A549 (cell line): ENCODE data around the gene ZNF292. TPM values are rescaled to one million over a fixed set of nuclear protein-coding genes. Genes with fewer than 3 reads are reported as not detected.

Experiments
- ATAC-seq, 2 experiments: fragments of 200-7000 bp in 1 of 2; fragments of >200 bp in 1 of 2; cut with Nextera tagmentation in 1 of 2; cut with Tn5 transposase in 1 of 2; 3 replicates each; pipeline versions ENCODE4 v1.8.0 to v1.9.1; 2018 to 2020; ENCODE audit warnings: mild to moderate bottlenecking in 1 of 2, moderate library complexity in 1 of 2
- CTCF ChIA-PET: fragments of 300-600 bp; sonication (Branson Sonifier 250); formaldehyde crosslinking; extraction: SDS; loops from one replicate; lab custom pipeline; 2021; ENCODE audit warnings: antibody characterized with exemption, inconsistent platforms; lab: Yijun Ruan, JAX
- POLR2A ChIA-PET: fragments of 350-600 bp; formaldehyde crosslinking; extraction: SDS; loops from one replicate; lab custom pipeline; 2021; ENCODE audit warnings: antibody characterized with exemption, inconsistent platforms; lab: Yijun Ruan, JAX
- DNase-seq, 2 experiments: peaks; one replicate each; pipeline versions ENCODE4 v3.0.0 to v3.0.0-alpha.2; 2011 to 2016; ENCODE audit warnings: low read depth in 1 of 2, low spot score in 1 of 2
- FAIRE-seq: peaks from 2 replicates; lab custom pipeline; 2011; peaks lifted over from hg19 to GRCh38; lab: Jason Lieb, UNC
- H3K27ac ChIP-seq, 2 experiments: fragments of >200 bp; sonication (Bioruptor Twin); formaldehyde crosslinking; 3 replicates each; pipeline ENCODE4 v1.5.1; 2016 to 2017
- H3K4me1 ChIP-seq: fragments of >200 bp; sonication (Bioruptor Twin); formaldehyde crosslinking; 3 replicates; pipeline ENCODE4 v1.6.1; 2016
- H3K4me2 ChIP-seq: fragments of >200 bp; sonication (Bioruptor Twin); formaldehyde crosslinking; 3 replicates; pipeline ENCODE4 v1.6.1; 2016
- H3K4me3 ChIP-seq: fragments of >200 bp; sonication (Bioruptor Twin); formaldehyde crosslinking; 3 replicates; pipeline ENCODE4 v1.5.1; 2016
- H3K9me3 ChIP-seq: fragments of >200 bp; sonication (Bioruptor Twin); formaldehyde crosslinking; 3 replicates; pipeline ENCODE4 v1.6.1; 2016
- CBX8 ChIP-seq: fragments of 200-600 bp; sonication (generic); IDR thresholded peaks from 2 replicates; pipeline ENCODE4 v1.6.1; 2016
- CHD2 ChIP-seq: fragments of 150-350 bp; IDR thresholded peaks from 2 replicates; pipeline ENCODE4 v1.6.1; 2014; ENCODE audit warnings: low read length; ENCODE audit not compliant: partially characterized antibody
- CTCF ChIP-seq: fragments of >200 bp; sonication (Bioruptor Twin); formaldehyde crosslinking; IDR thresholded peaks from 3 replicates; pipeline ENCODE4 v1.5.1; 2016
- ESRRA ChIP-seq: fragments of 150-350 bp; IDR thresholded peaks from 2 replicates; pipeline ENCODE4 v1.6.1; 2014; ENCODE audit warnings: mild to moderate bottlenecking, low read length, borderline replicate concordance
- FOSB ChIP-seq: fragments of 250-450 bp; sonication (Bioruptor Pico); IDR thresholded peaks from 2 replicates; pipeline ENCODE4 v1.5.0; 2020; ENCODE audit warnings: mild to moderate bottlenecking, moderate library complexity
- KDM5A ChIP-seq: fragments of 200-600 bp; sonication (generic); IDR thresholded peaks from 2 replicates; pipeline ENCODE4 v1.6.1; 2016; ENCODE audit warnings: antibody characterized with exemption, mild to moderate bottlenecking
- MAX ChIP-seq: IDR thresholded peaks from 2 replicates; pipeline ENCODE4 v1.6.1; 2012
- MYC ChIP-seq: IDR thresholded peaks from 2 replicates; pipeline ENCODE4 v1.6.1; 2012; ENCODE audit warnings: mild to moderate bottlenecking, inconsistent platforms, low read length, improper control_type of control experiment, borderline replicate concordance
- NPAS2 ChIP-seq: fragments of 250-450 bp; sonication (Bioruptor Pico); IDR thresholded peaks from 2 replicates; pipeline ENCODE4 v1.8.0; 2022; ENCODE audit warnings: mild to moderate bottlenecking, moderate library complexity, borderline replicate concordance
- PHF8 ChIP-seq: fragments of 200-600 bp; sonication (generic); IDR thresholded peaks from 2 replicates; pipeline ENCODE4 v1.6.1; 2016; ENCODE audit warnings: low read depth, mild to moderate bottlenecking, antibody characterized with exemption, moderate library complexity, borderline replicate concordance
- POLR2AphosphoS2 ChIP-seq: conservative IDR thresholded peaks from 2 replicates; pipeline ENCODE4 v1.6.1; 2012; ENCODE audit warnings: low read length, improper control_type of control experiment, inconsistent platforms
- RFX5 ChIP-seq: fragments of 450-650 bp; IDR thresholded peaks from 2 replicates; pipeline ENCODE4 v1.7.1; 2014; ENCODE audit warnings: antibody characterized with exemption, mild to moderate bottlenecking, moderate library complexity
- SREBF2 ChIP-seq: fragments of 450-650 bp; IDR thresholded peaks from 2 replicates; pipeline ENCODE4 v1.6.1; 2014; ENCODE audit warnings: mild to moderate bottlenecking, moderate library complexity
- TFCP2L1 ChIP-seq: fragments of 250-450 bp; sonication (Bioruptor Pico); IDR thresholded peaks from 2 replicates; pipeline ENCODE4 v1.5.0; 2021; ENCODE audit warnings: mild to moderate bottlenecking
- TP53 ChIP-seq: fragments of 250-450 bp; sonication (Bioruptor Pico); IDR thresholded peaks from 2 replicates; pipeline ENCODE4 v1.5.0; 2021; ENCODE audit warnings: mild to moderate bottlenecking, moderate library complexity
- ZNF302 ChIP-seq: fragments of 250-450 bp; sonication (Bioruptor Pico); IDR thresholded peaks from 2 replicates; pipeline ENCODE4 v1.9.0; 2021; ENCODE audit warnings: inconsistent platforms, mild to moderate bottlenecking, moderate library complexity
- WGBS: methylation state at CpG from one replicate; pipeline ENCODE4 v1.1.6; 2017; ENCODE audit errors: missing lambda C conversion rate; 5-methylcytosine and 5-hydroxymethylcytosine counted together
- polyA plus RNA-seq, 4 experiments: library from polyadenylated mRNA; depleted of rRNA in 3 of 4; stranded (reverse); fragments of >200 nt; fragmentation: RNase III in 1 of 4; extraction: RNeasy Plus Mini Kit Qiagen cat#74134 plus additional on column Dnase treatment in 1 of 4; gene quantifications; 2 replicates in 3 of 4; 3 replicates in 1 of 4; pipeline ENCODE4 v1.2.3, GENCODE V29; 2011 to 2017
- TF ChIP-seq, protein P1 (sequence below): fragments of >200 bp; sonication (Bioruptor Twin); formaldehyde crosslinking; IDR thresholded peaks from 2 replicates; pipeline ENCODE4 v1.6.1; 2016
- TF ChIP-seq, protein P2 (sequence below): fragments of 200-600 bp; sonication (generic); IDR thresholded peaks from 2 replicates; pipeline ENCODE4 v1.6.1; 2016; ENCODE audit warnings: antibody characterized with exemption, mild to moderate bottlenecking, moderate library complexity

ZNF292 gene
- polyA plus RNA-seq, 2 of the 4 experiments (the other 2 are of a cell fraction): 2.5 to 7.5 TPM

DNA sequence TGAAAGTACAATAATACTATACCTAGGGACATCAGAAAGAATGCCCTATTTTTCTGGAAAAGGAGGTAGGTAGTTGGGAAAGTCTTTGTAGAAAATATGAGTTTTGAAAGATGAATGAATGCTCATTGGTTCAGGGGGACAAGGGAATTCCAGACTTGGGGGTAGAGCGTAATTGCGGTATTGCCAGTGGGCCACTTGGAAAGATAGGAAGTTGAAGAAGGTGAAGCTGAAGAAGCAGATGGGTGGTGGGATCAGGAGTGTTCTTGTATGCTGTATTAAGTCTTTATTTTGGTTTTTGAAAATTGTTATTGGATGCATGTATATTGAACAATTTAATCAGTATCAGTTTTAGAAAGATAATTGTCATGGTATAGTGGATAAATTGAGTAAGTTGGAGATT is 109.1 kb downstream of the ZNF292 start:
- ChIA-PET POLR2A (no interaction called here), CTCF (no interaction called here)
- 100% methylated on average over 2 of the region's 2 CpGs for WGBS

GRCh38 chr6:87274660-87275274 is 119.4 kb downstream of the ZNF292 start:
- ChIA-PET POLR2A (no interaction called here), CTCF (no interaction called here)
- H3K27ac ChIP-seq: no peak overlapping the region
- DNase-seq: no peak
- FAIRE-seq: no peak
- 86% methylated on average over 7 of the region's 7 CpGs for WGBS
- no peak for TF ChIP-seq ESRRA
- TF ChIP-seq FOSB (CRISPR knock-in tag): no peak
- no peaks in the 10 kb centered on the region for H3K9me3 ChIP-seq
- no peak overlapping the region for H3K4me2 ChIP-seq
- no peak; a peak in 1 of 6 replicates for ATAC-seq
- no peak overlapping the region for H3K4me3 ChIP-seq
- no peaks in the 10 kb centered on the region for H3K4me1 ChIP-seq

More for the DNA sequence above, 109.1 kb downstream of the ZNF292 start:
- no peaks in the 10 kb centered on the region for H3K9me3 ChIP-seq
- DNase-seq (no peak), FAIRE-seq (no peak), ATAC-seq (no peak)
- H3K4me3 ChIP-seq: no peak overlapping the region
- no peak overlapping the region for H3K27ac ChIP-seq
- TF ChIP-seq PHF8: no peak
- no peak for TF ChIP-seq SREBF2
- TF ChIP-seq, protein P1, sequence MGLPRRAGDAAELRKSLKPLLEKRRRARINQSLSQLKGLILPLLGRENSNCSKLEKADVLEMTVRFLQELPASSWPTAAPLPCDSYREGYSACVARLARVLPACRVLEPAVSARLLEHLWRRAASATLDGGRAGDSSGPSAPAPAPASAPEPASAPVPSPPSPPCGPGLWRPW: no peak
- no peak for TF ChIP-seq CBX8
- TF ChIP-seq MYC: no peak
- TF ChIP-seq CHD2: no peak
- TF ChIP-seq POLR2AphosphoS2: no peak
- no peak for TF ChIP-seq ZNF302 (CRISPR knock-in tag)
- TF ChIP-seq, protein P2, sequence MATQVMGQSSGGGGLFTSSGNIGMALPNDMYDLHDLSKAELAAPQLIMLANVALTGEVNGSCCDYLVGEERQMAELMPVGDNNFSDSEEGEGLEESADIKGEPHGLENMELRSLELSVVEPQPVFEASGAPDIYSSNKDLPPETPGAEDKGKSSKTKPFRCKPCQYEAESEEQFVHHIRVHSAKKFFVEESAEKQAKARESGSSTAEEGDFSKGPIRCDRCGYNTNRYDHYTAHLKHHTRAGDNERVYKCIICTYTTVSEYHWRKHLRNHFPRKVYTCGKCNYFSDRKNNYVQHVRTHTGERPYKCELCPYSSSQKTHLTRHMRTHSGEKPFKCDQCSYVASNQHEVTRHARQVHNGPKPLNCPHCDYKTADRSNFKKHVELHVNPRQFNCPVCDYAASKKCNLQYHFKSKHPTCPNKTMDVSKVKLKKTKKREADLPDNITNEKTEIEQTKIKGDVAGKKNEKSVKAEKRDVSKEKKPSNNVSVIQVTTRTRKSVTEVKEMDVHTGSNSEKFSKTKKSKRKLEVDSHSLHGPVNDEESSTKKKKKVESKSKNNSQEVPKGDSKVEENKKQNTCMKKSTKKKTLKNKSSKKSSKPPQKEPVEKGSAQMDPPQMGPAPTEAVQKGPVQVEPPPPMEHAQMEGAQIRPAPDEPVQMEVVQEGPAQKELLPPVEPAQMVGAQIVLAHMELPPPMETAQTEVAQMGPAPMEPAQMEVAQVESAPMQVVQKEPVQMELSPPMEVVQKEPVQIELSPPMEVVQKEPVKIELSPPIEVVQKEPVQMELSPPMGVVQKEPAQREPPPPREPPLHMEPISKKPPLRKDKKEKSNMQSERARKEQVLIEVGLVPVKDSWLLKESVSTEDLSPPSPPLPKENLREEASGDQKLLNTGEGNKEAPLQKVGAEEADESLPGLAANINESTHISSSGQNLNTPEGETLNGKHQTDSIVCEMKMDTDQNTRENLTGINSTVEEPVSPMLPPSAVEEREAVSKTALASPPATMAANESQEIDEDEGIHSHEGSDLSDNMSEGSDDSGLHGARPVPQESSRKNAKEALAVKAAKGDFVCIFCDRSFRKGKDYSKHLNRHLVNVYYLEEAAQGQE: no peak
- TF ChIP-seq RFX5: no peak
- TF ChIP-seq CTCF: no peak
- TF ChIP-seq KDM5A: no peak
- TF ChIP-seq NPAS2 (CRISPR knock-in tag): no peak
- TF ChIP-seq TFCP2L1 (CRISPR knock-in tag): no peak
- TF ChIP-seq TP53 (CRISPR knock-in tag): no peak
- no peak for TF ChIP-seq MAX
- H3K4me2 ChIP-seq: no peak overlapping the region
- no peaks in the 10 kb centered on the region for H3K4me1 ChIP-seq
